Stomach (tissue), 9 donors: ENCODE data around the gene LNX2. TPM values are rescaled to one million over a fixed set of nuclear protein-coding genes. Genes with fewer than 3 reads are reported as not detected.

Experiments used
- DNase-seq, 2 donors: peaks; one replicate each; pipeline versions ENCODE4 v3.0.0 to v3.0.0-alpha.2; 2013 to 2019
- H3K27ac ChIP-seq, 5 donors: fragments of 200-600 bp in 4 of 5; sonication (generic) in 4 of 5; one replicate each; pipeline ENCODE4 v1.5.1; 2013 to 2019; ENCODE audit warnings: mild to moderate bottlenecking in 1 of 5, moderate library complexity in 1 of 5
- H3K27me3 ChIP-seq, 3 donors: fragments of 200-600 bp; sonication (generic); one replicate each; pipeline ENCODE4 v1.5.1; 2017 to 2019; ENCODE audit warnings: mixed run types in 1 of 3
- H3K36me3 ChIP-seq, 4 donors: fragments of 200-600 bp; sonication (generic); 1 replicate in 3 of 4; 2 replicates in 1 of 4; pipeline ENCODE4 v1.5.1; 2016 to 2019
- H3K4me1 ChIP-seq, 4 donors: fragments of 200-600 bp; sonication (generic); one replicate each; pipeline ENCODE4 v1.5.1; 2016 to 2019
- H3K4me3 ChIP-seq, 4 donors: fragments of 200-600 bp; sonication (generic) in 3 of 4; one replicate each; pipeline ENCODE4 v1.5.1; 2016 to 2019; ENCODE audit warnings: mild to moderate bottlenecking in 1 of 4
- H3K9me3 ChIP-seq, 4 donors: fragments of 200-600 bp; sonication (generic); one replicate each; pipeline ENCODE4 v1.5.1; 2016 to 2019
- EP300 ChIP-seq: sonication (generic); formaldehyde crosslinking; IDR thresholded peaks from one replicate; pipeline ENCODE4 v1.6.1; 2017; ENCODE audit warnings: antibody characterized with exemption
- POLR2A ChIP-seq, 4 donors: fragments of 450-650 bp; IDR thresholded peaks; one replicate each; pipeline ENCODE4 v1.6.1; 2016; ENCODE audit warnings: antibody characterized with exemption in 4 of 4, control low read depth in 2 of 4, mild to moderate bottlenecking in 1 of 4, moderate library complexity in 1 of 4
- POLR2AphosphoS5 ChIP-seq, 3 donors: sonication (generic); formaldehyde crosslinking; IDR thresholded peaks; one replicate each; pipeline ENCODE4 v1.6.1; 2016; ENCODE audit warnings: antibody characterized with exemption in 3 of 3
- WGBS, 5 donors: extraction: QIAGEN DNeasy Blood & Tissue Kit in 3 of 5; methylation state at CpG; one replicate each; pipeline versions ENCODE4 v1.1.5 to v1.1.7; 2013 to 2018; 5-methylcytosine and 5-hydroxymethylcytosine counted together
- intact Hi-C: fragments of 100-400 bp; cut with DNase I; formaldehyde crosslinking; loops from one replicate; pipeline ENCODE4 v1.15.1; 2023; ENCODE audit warnings: low total_unique reads
- polyA plus RNA-seq, 3 donors: library from polyadenylated mRNA; stranded (reverse); fragments of 200-250 nt; gene quantifications; one replicate each; pipeline ENCODE4 v1.2.3, GENCODE V29; 2013
- total RNA-seq, 5 donors: library from RNA; depleted of rRNA; stranded (reverse); fragments of >200 nt; gene quantifications; one replicate each; pipeline versions ENCODE4 v1.1.0 to v1.2.3, GENCODE V29; 2014 to 2016
- TF ChIP-seq, protein P1 (sequence below), 7 experiments: fragments of 450-650 bp in 4 of 7; fragments of 200-600 bp in 3 of 7; sonication (generic) in 3 of 7; IDR thresholded peaks; one replicate each; pipeline ENCODE4 v1.5.1; 2016 to 2019; ENCODE audit warnings: antibody characterized with exemption in 7 of 7, control low read depth in 2 of 7, mild to moderate bottlenecking in 1 of 7
- donor health status: healthy with polysubstance abuse.
- donor health status: Bipolar disorder and iron deficiency.
- donor health status: healthy.

Gene LNX2
- total and polyA plus RNA-seq, 8 donors = 3.5 to 35.7 (median 9.3) TPM

DNA sequence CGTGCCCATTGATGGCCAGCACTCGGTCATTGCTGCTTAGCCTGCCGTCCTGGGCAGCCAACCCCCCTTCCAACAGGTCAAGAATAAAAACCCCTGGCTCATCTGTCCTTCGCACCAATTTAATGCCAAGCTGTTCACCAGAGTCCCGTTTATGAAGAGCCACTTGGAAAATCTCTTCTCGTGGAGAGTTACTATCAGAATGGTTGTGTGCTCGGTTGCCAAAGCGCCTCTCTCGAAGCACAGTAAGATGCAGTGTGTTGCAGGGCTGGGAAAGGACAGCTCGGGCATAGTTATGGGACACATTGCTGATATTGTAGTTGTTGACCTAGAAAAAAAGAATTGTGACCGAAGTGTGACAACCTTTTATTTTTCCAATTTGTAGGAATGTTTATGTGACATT, 57.9 kb downstream of the LNX2 start:
- intact Hi-C loops = no loop called here
- H3K4me1 ChIP-seq = no peaks in the 10 kb centered on the region
- 95 to 99% (median 97%) methylated on average over 11 of the region's 11 CpGs for WGBS, 5 donors

DNA sequence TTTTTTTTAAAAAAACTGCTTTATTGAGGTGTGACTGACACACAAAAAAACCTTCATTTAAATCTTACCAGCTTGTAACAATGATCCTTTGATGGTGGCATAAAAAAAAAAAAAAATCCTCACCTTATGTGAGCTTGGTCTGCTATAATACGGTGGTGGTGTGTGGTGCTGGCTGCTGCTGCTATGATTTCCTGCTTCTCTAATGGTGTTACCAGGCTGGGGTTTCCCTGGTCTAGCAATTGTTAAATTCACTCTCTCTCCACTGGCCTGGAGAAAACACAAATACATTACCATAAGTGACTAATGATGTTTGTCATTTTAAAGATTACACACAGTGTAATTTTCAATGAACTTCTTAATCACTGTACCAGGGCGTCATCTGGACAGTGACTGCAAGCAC, 60.6 kb downstream of the LNX2 start:
- TF ChIP-seq POLR2A (IDR thresholded peaks at IDR 0.05) = no peak
- TF ChIP-seq, protein P1, sequence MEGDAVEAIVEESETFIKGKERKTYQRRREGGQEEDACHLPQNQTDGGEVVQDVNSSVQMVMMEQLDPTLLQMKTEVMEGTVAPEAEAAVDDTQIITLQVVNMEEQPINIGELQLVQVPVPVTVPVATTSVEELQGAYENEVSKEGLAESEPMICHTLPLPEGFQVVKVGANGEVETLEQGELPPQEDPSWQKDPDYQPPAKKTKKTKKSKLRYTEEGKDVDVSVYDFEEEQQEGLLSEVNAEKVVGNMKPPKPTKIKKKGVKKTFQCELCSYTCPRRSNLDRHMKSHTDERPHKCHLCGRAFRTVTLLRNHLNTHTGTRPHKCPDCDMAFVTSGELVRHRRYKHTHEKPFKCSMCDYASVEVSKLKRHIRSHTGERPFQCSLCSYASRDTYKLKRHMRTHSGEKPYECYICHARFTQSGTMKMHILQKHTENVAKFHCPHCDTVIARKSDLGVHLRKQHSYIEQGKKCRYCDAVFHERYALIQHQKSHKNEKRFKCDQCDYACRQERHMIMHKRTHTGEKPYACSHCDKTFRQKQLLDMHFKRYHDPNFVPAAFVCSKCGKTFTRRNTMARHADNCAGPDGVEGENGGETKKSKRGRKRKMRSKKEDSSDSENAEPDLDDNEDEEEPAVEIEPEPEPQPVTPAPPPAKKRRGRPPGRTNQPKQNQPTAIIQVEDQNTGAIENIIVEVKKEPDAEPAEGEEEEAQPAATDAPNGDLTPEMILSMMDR (IDR thresholded peaks at IDR 0.05) = no peak
- TF ChIP-seq POLR2AphosphoS5 (IDR thresholded peaks at IDR 0.05) = no peak
- no peak for TF ChIP-seq EP300
- Histone ChIP-seq H3K4me3 (no peak overlapping the region), H3K9me3 (no peaks in the 10 kb centered on the region), H3K27me3 (no peaks in the 10 kb centered on the region), H3K36me3 (peaks cover 5 to 57% (median 44%) of the 10 kb centered on the region in 4 donors), H3K27ac (no peak overlapping the region), H3K4me1 (no peaks in the 10 kb centered on the region)
- intact Hi-C loops = no loop called here
- peak in 1 of 2 donors; percentile 20 for DNase-seq
- WGBS, 5 donors = 62 to 87% (median 72%) methylated on average over 2 of the region's 2 CpGs

More for the DNA sequence above, 57.9 kb downstream of the LNX2 start:
- H3K27ac ChIP-seq = no peak overlapping the region
- H3K36me3 ChIP-seq = peaks cover 12 to 60% (median 50%) of the 10 kb centered on the region in 4 donors
- DNase-seq = no peak
- no peaks in the 10 kb centered on the region for H3K27me3 ChIP-seq
- no peak overlapping the region for H3K4me3 ChIP-seq
- TF ChIP-seq POLR2A (IDR thresholded peaks at IDR 0.05) = no peak
- TF ChIP-seq EP300 = no peak
- TF ChIP-seq, protein P1 (IDR thresholded peaks at IDR 0.05) = no peak
- no peak for TF ChIP-seq POLR2AphosphoS5 (IDR thresholded peaks at IDR 0.05)
- H3K9me3 ChIP-seq = no peaks in the 10 kb centered on the region

DNA sequence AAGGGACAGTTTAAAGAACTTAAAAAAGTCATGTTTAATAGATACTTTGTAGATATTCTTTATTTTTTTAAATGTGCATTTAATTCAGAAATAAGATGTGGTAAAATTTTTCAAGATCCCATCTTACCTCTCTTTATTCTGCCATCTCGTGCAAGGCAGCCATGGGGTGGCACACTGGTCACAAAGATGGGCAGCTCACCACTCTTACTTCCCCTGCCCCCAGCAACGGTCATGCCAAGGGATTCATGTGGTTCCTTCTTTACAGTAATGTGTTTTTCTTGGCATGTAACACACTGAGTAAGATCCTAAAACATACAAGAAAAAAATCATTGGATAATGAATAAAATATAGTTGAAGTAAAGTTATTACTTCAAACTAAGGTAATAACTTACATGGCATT, 64.2 kb downstream of the LNX2 start:
- no peak overlapping the region for H3K4me3 ChIP-seq
- H3K9me3 ChIP-seq = no peaks in the 10 kb centered on the region
- intact Hi-C loops = no loop called here
- H3K4me1 ChIP-seq = peaks cover 0 to 14% (median 4%) of the 10 kb centered on the region in 4 donors
- no peaks in the 10 kb centered on the region for H3K27me3 ChIP-seq
- no peak overlapping the region for H3K27ac ChIP-seq
- 51 to 72% (median 66%) methylated on average over 2 of the region's 2 CpGs for WGBS, 5 donors
- H3K36me3 ChIP-seq = peaks cover 0 to 62% (median 51%) of the 10 kb centered on the region in 4 donors
- no peak for TF ChIP-seq POLR2A (IDR thresholded peaks at IDR 0.05)
- TF ChIP-seq, protein P1 (IDR thresholded peaks at IDR 0.05) = no peak
- TF ChIP-seq POLR2AphosphoS5 (IDR thresholded peaks at IDR 0.05) = no peak
- TF ChIP-seq EP300 = no peak
- peak in 1 of 2 donors; percentile 16 for DNase-seq

DNA sequence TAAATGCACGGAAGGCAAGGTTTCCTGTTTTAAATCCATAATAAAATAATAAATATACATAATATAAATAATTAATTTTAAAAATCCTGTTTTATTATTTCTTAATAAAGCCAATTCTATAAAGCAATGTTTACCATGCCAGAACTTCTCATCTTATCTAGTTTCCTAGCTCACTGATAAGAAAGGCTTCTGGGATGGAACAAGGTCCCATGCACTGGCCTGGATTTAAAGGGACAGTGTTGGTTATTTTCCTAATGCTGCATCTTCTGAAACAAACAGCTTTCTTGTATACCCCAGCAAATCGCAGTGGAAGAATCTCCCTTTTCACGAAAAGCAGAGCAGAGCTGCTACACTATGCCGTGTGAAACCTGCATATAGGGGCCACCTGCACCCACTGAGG, 68.8 kb downstream of the LNX2 start:
- intact Hi-C loops = no loop called here
- H3K27me3 ChIP-seq = no peaks in the 10 kb centered on the region
- peak in 2 of 3 donors; percentile 30 to 66 for TF ChIP-seq POLR2AphosphoS5 (IDR thresholded peaks at IDR 0.05)
- TF ChIP-seq, protein P1 (IDR thresholded peaks at IDR 0.05) = no peak
- TF ChIP-seq POLR2A (IDR thresholded peaks at IDR 0.05) = no peak
- TF ChIP-seq EP300 = no peak
- H3K9me3 ChIP-seq = no peaks in the 10 kb centered on the region
- H3K27ac ChIP-seq = no peak overlapping the region
- H3K36me3 ChIP-seq = peaks cover 0 to 77% (median 69%) of the 10 kb centered on the region in 4 donors
- WGBS, 5 donors = 36 to 58% (median 38%) methylated on average over 4 of the region's 4 CpGs
- no peak overlapping the region for H3K4me3 ChIP-seq
- peaks cover 9 to 40% (median 16%) of the 10 kb centered on the region in 4 donors for H3K4me1 ChIP-seq
- peak in 1 of 2 donors; percentile 15 for DNase-seq
